ENCODE measurements around the gene FGFBP1. TPM values are rescaled to one million over a fixed set of nuclear protein-coding genes. Genes with fewer than 3 reads are reported as not detected.

FGFBP1 gene
- total and polyA plus RNA-seq, 9 of the 15 experiments (the other 6 are each of a cell fraction or from before 2014, with no cell fraction given), result not detected

GRCh38 chr4:15921592-15921932, 17.0 kb downstream of the FGFBP1 start:
- WGBS (ENCODE audit: insufficient coverage, low coverage, missing lambda C conversion rate), result 22% methylated on average over 1 of the region's 1 CpG
- TF ChIP-seq MTA3 (IDR thresholded peaks at IDR 0.05; ENCODE audit: borderline replicate concordance) (no peak), JUNB (CRISPR knock-in tag; conservative IDR thresholded peaks at IDR 0.05) (no peak), ZNF174 (CRISPR knock-in tag; IDR thresholded peaks at IDR 0.05) (no peak), ZNF511 (CRISPR knock-in tag; IDR thresholded peaks at IDR 0.05) (no peak), BHLHE40 (IDR thresholded peaks at IDR 0.05; ENCODE audit: low read length) (no peak), ZNF146 (CRISPR knock-in tag; IDR thresholded peaks at IDR 0.05; ENCODE audit: unreplicated experiment) (no peak)
- in situ Hi-C loops (cut with MboI), result no loop called here
- no peak overlapping the region for H3K27ac ChIP-seq (ENCODE audit: extremely low read depth, low read depth, low read length)
- ChIA-PET POLR2A (no interaction called here), CTCF (ENCODE audit: low intra/inter-chr PET ratio) (no interaction called here)
- H4K20me1 ChIP-seq (replicated peaks; ENCODE audit: control insufficient read depth, insufficient read depth, low read length), result no peaks in the 10 kb centered on the region
- ATAC-seq, result no peak
- FAIRE-seq, result no peak
- no TSS peak for BruUV-seq (replicated peaks)
- no peak overlapping the region for H2AFZ ChIP-seq (ENCODE audit: low read depth, low read length)
- no peak overlapping the region for H3K4me2 ChIP-seq (ENCODE audit: insufficient read depth, low read length)
- H3K4me1 ChIP-seq (replicated peaks in 1 of 2; ENCODE audit: control insufficient read depth in 2 of 2, insufficient read depth in 2 of 2, low read length in 2 of 2), result no peaks in the 10 kb centered on the region
- no peak overlapping the region for H3K4me3 ChIP-seq
- no peaks in the 10 kb centered on the region for H3K9me3 ChIP-seq (replicated peaks; ENCODE audit: control insufficient read depth, insufficient read depth, low read depth, low read length)
- no peaks in the 10 kb centered on the region for H3K36me3 ChIP-seq (ENCODE audit: control insufficient read depth, insufficient read depth, low read length)
- H3K9ac ChIP-seq (ENCODE audit: insufficient read depth in 1 of 2, low read depth in 2 of 2, low read length in 2 of 2), result no peak overlapping the region
- no peak for DNase-seq (ENCODE audit: extremely low read depth in 1 of 4, low spot score in 3 of 4)
- H3K27me3 ChIP-seq (ENCODE audit: control insufficient read depth in 2 of 2, insufficient read depth in 2 of 2, low read length in 2 of 2), result peaks cover 0 to 17% of the 10 kb centered on the region in 2 experiments; a peak in 4 of 5 replicates
- no peaks in the 10 kb centered on the region for H3K9me1 ChIP-seq (ENCODE audit: control insufficient read depth, insufficient read depth, low read length)
- H3K79me2 ChIP-seq (ENCODE audit: control insufficient read depth, insufficient read depth, low read length), result no peaks in the 10 kb centered on the region
- intact Hi-C loops (cut with micrococcal nuclease), result no loop called here
